HG03135 (cell line): ENCODE data around the gene AP1M1.

Experiments used
- ATAC-seq: cut with Tn5 transposase; IDR thresholded peaks from one replicate; pipeline ENCODE4 v1.9.1; 2021; ENCODE audit warnings: mild to moderate bottlenecking, moderate library complexity; ENCODE audit not compliant: unreplicated experiment

The AP1M1 gene

GRCh38 chr19:16289594-16289993 lies 91.9 kb downstream of the AP1M1 start:
- ATAC-seq = no peak

GRCh38 chr19:16290692-16291091 lies 93.0 kb downstream of the AP1M1 start:
- no peak for ATAC-seq

GRCh38 chr19:16293118-16294091 lies 95.7 kb downstream of the AP1M1 start:
- ATAC-seq = no peak

- ATAC-seq = no peak
These were observed 97.3 kb downstream of the AP1M1 start for GRCh38 chr19:16295057-16295456.
